Measurements from ENCODE around the gene DDIT4. TPM values are rescaled to one million over a fixed set of nuclear protein-coding genes. Genes with fewer than 3 reads are reported as not detected.

DDIT4 gene
- total and polyA plus RNA-seq, 2 of the 8 experiments (the other 6 are each of a cell fraction or from before 2014, with no cell fraction given), result 47.4 to 108 TPM

DNA sequence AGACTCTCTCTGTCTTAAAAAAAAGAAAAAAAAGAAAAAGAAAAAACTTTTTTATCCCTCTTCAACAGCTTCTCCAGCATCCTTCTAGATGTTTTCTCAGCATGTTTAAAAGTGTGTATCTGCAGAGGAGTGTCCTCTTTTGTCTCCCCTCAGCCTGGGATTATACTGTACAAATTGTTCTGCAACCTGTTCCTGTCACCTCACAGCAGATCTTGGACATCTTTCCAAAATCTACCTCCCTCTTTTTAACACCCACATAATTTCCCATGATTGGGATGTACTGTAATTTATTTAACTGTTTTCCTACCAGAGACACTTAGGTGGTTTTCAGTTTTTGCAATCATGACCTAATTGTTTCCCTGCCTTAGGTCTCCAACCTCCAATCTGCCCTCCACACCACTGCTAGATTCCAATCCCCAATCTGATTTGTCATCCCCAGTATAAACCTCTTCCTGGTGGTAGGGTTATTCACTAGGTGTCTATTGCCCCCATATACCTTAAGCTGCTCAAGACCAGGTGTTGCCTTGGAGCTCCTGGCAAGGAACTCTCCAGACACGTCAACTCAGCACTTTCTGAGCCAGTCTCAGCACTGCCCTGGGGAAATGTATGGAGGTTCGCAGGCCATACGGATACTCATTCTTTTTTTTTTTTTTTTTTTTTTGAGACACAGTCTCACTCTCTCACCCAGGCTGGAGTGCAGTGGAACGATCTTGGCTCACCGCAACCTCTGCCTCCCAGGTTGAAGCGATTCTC is 17.6 kb upstream of the DDIT4 start:
- H4K20me1 ChIP-seq (replicated peaks in 1 of 2; ENCODE audit: control insufficient read depth in 1 of 2, insufficient read depth in 2 of 2, low read length in 2 of 2), result no peaks in the 10 kb centered on the region
- 0 out of 2 replicates have a peak overlapping the region, but pooled peaks have one; percentile 27 for H2BK12ac ChIP-seq (ENCODE audit: low read depth, low read length)
- H2AK5ac ChIP-seq (ENCODE audit: low read depth, low read length), result peak overlapping the region; percentile 45; the same call in 1 of the 2 replicates
- TF ChIP-seq ASH2L (IDR thresholded peaks at IDR 0.05; ENCODE audit: low read length) (no peak), EGR1 (IDR thresholded peaks at IDR 0.05; ENCODE audit: borderline replicate concordance, low read depth, low read length) (no peak), PHF8 (conservative IDR thresholded peaks at IDR 0.05; ENCODE audit: low read depth, low read length) (no peak), CTBP2 (IDR thresholded peaks at IDR 0.05; ENCODE audit: borderline replicate concordance, insufficient read depth, insufficient read length, low read length) (no peak), KDM5A (IDR thresholded peaks at IDR 0.05; ENCODE audit: low read length) (no peak), SP1 (IDR thresholded peaks at IDR 0.05; ENCODE audit: low read depth, low read length) (no peak), SIX5 (IDR thresholded peaks at IDR 0.05; ENCODE audit: low read depth, low read length) (no peak), KDM4A (IDR thresholded peaks at IDR 0.05; ENCODE audit: low read depth, low read length, severe bottlenecking) (no peak), TAF1 (IDR thresholded peaks at IDR 0.05; ENCODE audit: low read depth, low read length) (no peak)
- TF ChIP-seq, protein P1, sequence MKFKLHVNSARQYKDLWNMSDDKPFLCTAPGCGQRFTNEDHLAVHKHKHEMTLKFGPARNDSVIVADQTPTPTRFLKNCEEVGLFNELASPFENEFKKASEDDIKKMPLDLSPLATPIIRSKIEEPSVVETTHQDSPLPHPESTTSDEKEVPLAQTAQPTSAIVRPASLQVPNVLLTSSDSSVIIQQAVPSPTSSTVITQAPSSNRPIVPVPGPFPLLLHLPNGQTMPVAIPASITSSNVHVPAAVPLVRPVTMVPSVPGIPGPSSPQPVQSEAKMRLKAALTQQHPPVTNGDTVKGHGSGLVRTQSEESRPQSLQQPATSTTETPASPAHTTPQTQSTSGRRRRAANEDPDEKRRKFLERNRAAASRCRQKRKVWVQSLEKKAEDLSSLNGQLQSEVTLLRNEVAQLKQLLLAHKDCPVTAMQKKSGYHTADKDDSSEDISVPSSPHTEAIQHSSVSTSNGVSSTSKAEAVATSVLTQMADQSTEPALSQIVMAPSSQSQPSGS (IDR thresholded peaks at IDR 0.05; ENCODE audit: low read length), result no peak
- H3K36me3 ChIP-seq (ENCODE audit: control insufficient read depth in 2 of 4, insufficient read depth in 4 of 4, low read length in 3 of 4), result no peaks in the 10 kb centered on the region
- H3K14ac ChIP-seq (ENCODE audit: insufficient read length), result no peak overlapping the region
- DNase-seq (ENCODE audit: low read depth in 1 of 2, low spot score in 2 of 2) (no peak), FAIRE-seq (no peak)
- no peak overlapping the region; the same call in 1 of the 2 replicates for H3K18ac ChIP-seq (ENCODE audit: extremely low read depth, low read length)
- no peak overlapping the region for H3K4me2 ChIP-seq (ENCODE audit: insufficient read depth in 1 of 2, low read depth in 2 of 2, low read length in 2 of 2)
- H3K79me2 ChIP-seq (ENCODE audit: control insufficient read depth in 1 of 2, insufficient read depth in 2 of 2, low read length in 2 of 2), result no peaks in the 10 kb centered on the region
- no peak overlapping the region for H3K56ac ChIP-seq (replicated peaks; ENCODE audit: insufficient read length, low read depth, low read length)
- no peak overlapping the region for H2BK20ac ChIP-seq (ENCODE audit: low read length)
- no peaks in the 10 kb centered on the region for H3K79me1 ChIP-seq (ENCODE audit: low read depth, low read length)
- H4K5ac ChIP-seq (ENCODE audit: insufficient read length, low read depth, low read length), result no peak overlapping the region
- peak overlapping the region; percentile 76 for H2BK120ac ChIP-seq (replicated peaks; ENCODE audit: low read depth, low read length)
- no peaks in the 10 kb centered on the region; the same call in 1 of the 2 replicates for H3K23me2 ChIP-seq (ENCODE audit: low read depth, low read length)
- WGBS, 2 experiments (ENCODE audit: extremely low coverage in 1 of 2, insufficient coverage in 1 of 2, insufficient read length in 1 of 2, insufficient replicate concordance in 2 of 2, low coverage in 1 of 2, low lambda C conversion rate in 2 of 2, missing lambda C conversion rate in 1 of 2), result 95% methylated on average over 6 of the region's 6 CpGs; no CpG with 5 or more reads in 1 of the 2 experiments
- H3K4me1 ChIP-seq (replicated peaks in 1 of 4; ENCODE audit: control insufficient read depth in 3 of 4, insufficient read depth in 4 of 4, low read length in 3 of 4), result peaks cover 9 to 23% (median 19%) of the 10 kb centered on the region in 4 experiments
- H3K27ac ChIP-seq (ENCODE audit: low read depth, low read length), result no peak overlapping the region
- POLR2A ChIA-PET (ENCODE audit: partially characterized antibody), result interaction anchor here (1.0 to 24.2 kb wide), 5 partner anchors 8 to 71 kb away, joined by 3 to 673 read pairs (median 18); partner anchors contain the start of gene DDIT4
- no peak overlapping the region for H3K4me3 ChIP-seq (ENCODE audit: extremely low read depth in 1 of 4, insufficient read depth in 2 of 4, low read depth in 3 of 4, low read length in 4 of 4)
- CTCF ChIA-PET (ENCODE audit: partially characterized antibody), result interaction anchor here (0.6 to 1.6 kb wide), 3 partner anchors 10 to 34 kb away, joined by 3 to 5 read pairs (median 4); no protein-coding TSS in a partner anchor
- no peak overlapping the region for H3K23ac ChIP-seq (ENCODE audit: insufficient read length)
- no peak overlapping the region for H3K9ac ChIP-seq (replicated peaks in 1 of 4; ENCODE audit: extremely low read depth in 1 of 4, low read depth in 3 of 4, low read length in 3 of 4)
- H3K27me3 ChIP-seq (replicated peaks in 1 of 4; ENCODE audit: control insufficient read depth in 3 of 4, extremely low read depth in 1 of 4, insufficient read depth in 3 of 4, low read length in 3 of 4), result no peaks in the 10 kb centered on the region
- no peak overlapping the region for H3K4ac ChIP-seq (replicated peaks; ENCODE audit: insufficient read length, low read depth, low read length)
- H3K9me3 ChIP-seq (ENCODE audit: insufficient read depth in 2 of 2, low read depth in 1 of 2, low read length in 1 of 2), result no peaks in the 10 kb centered on the region
- H2BK15ac ChIP-seq (ENCODE audit: low read length), result 0 out of 2 replicates have a peak overlapping the region, but pooled peaks have one; percentile 8
- peak overlapping the region; percentile 7 for H4K91ac ChIP-seq (replicated peaks; ENCODE audit: insufficient read length, low read length)
- H2AFZ ChIP-seq (ENCODE audit: low read length), result no peak overlapping the region
- no peak overlapping the region for H2BK5ac ChIP-seq (ENCODE audit: low read depth, low read length)
- peak overlapping the region; percentile 63; the same call in 1 of the 2 replicates for H4K8ac ChIP-seq (ENCODE audit: extremely low read depth, insufficient read depth, low read length)

All from H1 (cell line).